Neural crest cell (in vitro differentiated cells): Measurements from ENCODE around the gene WNT1. TPM values are rescaled to one million over a fixed set of nuclear protein-coding genes. Genes with fewer than 3 reads are reported as not detected.

Experiments
- DNase-seq: peaks from one replicate; pipeline ENCODE4 v3.0.0; 2021; ENCODE audit warnings: low read depth, mixed read lengths, low spot score
- H3K27ac Mint-ChIP-seq: one replicate; pipeline ENCODE4 v1.8.0; 2021; ENCODE audit warnings: mild to moderate bottlenecking, mixed read lengths; ENCODE audit not compliant: unreplicated experiment
- H3K27me3 Mint-ChIP-seq: 2 replicates; pipeline ENCODE4 v1.8.0; 2021; ENCODE audit warnings: low read depth, mild to moderate bottlenecking, mixed read lengths
- H3K36me3 Mint-ChIP-seq: 2 replicates; pipeline ENCODE4 v1.8.0; 2021; ENCODE audit warnings: low read depth, mild to moderate bottlenecking, mixed read lengths
- H3K4me1 Mint-ChIP-seq: 2 replicates; pipeline ENCODE4 v1.8.0; 2021; ENCODE audit warnings: mixed read lengths
- H3K4me3 Mint-ChIP-seq: one replicate; pipeline ENCODE4 v1.8.0; 2021; ENCODE audit warnings: mild to moderate bottlenecking, mixed read lengths
- H3K9me3 Mint-ChIP-seq: 2 replicates; pipeline ENCODE4 v1.8.0; 2021; ENCODE audit warnings: mixed read lengths
- CTCF ChIP-seq: fragments of 200-600 bp; sonication (generic); conservative IDR thresholded peaks from 2 replicates; pipeline ENCODE4 v1.5.0; 2021; ENCODE audit warnings: antibody characterized with exemption, mild to moderate bottlenecking
- total RNA-seq: library from RNA; stranded (reverse); gene quantifications from 2 replicates; pipeline ENCODE4 v1.2.1, GENCODE V29; 2021

WNT1 gene
- total RNA-seq, 1 donor from 2014 or later = 2.1 TPM

GRCh38 chr12:48996794-48997718 is 18.9 kb downstream of the WNT1 start:
- peaks cover 84% of the 10 kb centered on the region for H3K27me3 Mint-ChIP-seq
- peak; percentile 88 for DNase-seq

GRCh38 chr12:48997719-48998496 is 19.8 kb downstream of the WNT1 start:
- Mint-ChIP-seq H3K27ac (no peak overlapping the region), H3K9me3 (no peaks in the 10 kb centered on the region), H3K27me3 (peaks cover 82% of the 10 kb centered on the region), H3K36me3 (peaks cover 10% of the 10 kb centered on the region), H3K4me3 (peak overlapping the region; percentile 64), H3K4me1 (peaks cover 23% of the 10 kb centered on the region)
- no peak for TF ChIP-seq CTCF
- DNase-seq = no peak

More at GRCh38 chr12:48996794-48997718, 18.9 kb downstream of the WNT1 start:
- Mint-ChIP-seq H3K27ac (no peak overlapping the region), H3K36me3 (peaks cover 4% of the 10 kb centered on the region), H3K9me3 (no peaks in the 10 kb centered on the region), H3K4me3 (peak overlapping the region; percentile 64), H3K4me1 (peaks cover 23% of the 10 kb centered on the region)
- TF ChIP-seq CTCF = peak; percentile 73

DNA sequence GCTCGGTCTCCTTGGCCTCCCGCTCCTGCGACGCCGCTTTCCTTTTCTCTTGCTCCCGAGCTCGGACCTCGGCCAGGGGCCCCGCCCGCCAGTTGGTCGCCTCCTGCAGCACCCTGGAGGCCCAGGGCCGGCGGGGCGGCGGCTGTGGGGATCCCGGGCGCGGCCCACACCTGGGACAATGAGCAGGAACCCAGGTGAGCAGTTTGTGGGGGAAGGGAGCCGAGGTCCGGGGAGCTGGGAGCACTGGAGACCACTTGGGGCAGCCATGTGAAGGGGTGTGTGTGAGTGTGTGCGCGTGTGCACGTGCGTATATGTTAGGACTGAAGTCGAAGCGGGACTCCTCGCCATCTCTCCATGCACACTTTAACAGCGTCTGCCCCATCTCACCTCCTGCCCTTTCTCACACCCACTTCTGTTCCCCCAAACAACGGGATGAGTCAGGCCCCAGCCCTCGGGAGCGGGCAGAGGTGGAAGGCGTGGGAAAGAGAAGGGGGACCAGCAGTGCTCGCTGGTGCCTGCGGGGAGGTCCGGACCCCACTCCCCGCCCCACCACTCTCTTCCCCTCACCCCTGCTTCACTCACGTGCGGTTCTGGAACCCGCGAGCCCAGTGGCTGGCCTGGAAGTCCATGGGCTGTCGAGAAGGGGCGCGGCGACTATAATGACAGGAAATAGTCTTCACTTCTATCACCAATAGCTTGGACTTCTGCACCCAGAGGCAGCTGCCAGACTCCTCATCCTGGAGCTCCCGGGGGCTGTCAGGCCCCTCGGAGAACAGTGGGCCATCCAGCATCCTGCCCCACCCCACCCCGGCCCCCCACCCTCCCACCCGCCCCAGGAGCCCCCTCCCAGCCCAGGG is 20.6 kb downstream of the WNT1 start:
- Mint-ChIP-seq H3K9me3 (no peaks in the 10 kb centered on the region), H3K27me3 (peaks cover 77% of the 10 kb centered on the region), H3K27ac (no peak overlapping the region), H3K4me3 (peak overlapping the region; percentile 47), H3K36me3 (peaks cover 16% of the 10 kb centered on the region), H3K4me1 (peaks cover 23% of the 10 kb centered on the region)
- DNase-seq = no peak
- TF ChIP-seq CTCF = no peak

- H3K27me3 Mint-ChIP-seq = peaks cover 70% of the 10 kb centered on the region
- H3K4me3 Mint-ChIP-seq = peak within 1 kb of the TSS; percentile 77
- peaks cover 23% of the 10 kb centered on the region for H3K4me1 Mint-ChIP-seq
- no peak within 1 kb of the TSS for H3K27ac Mint-ChIP-seq
- H3K9me3 Mint-ChIP-seq = no peaks in the 10 kb centered on the region
- no peak for DNase-seq
- peaks cover 16% of the 10 kb centered on the region for H3K36me3 Mint-ChIP-seq
- TF ChIP-seq CTCF = peak; percentile 18
Measured at GRCh38 chr12:48999371-49000131, 21.4 kb downstream of the WNT1 start, which contains the start of gene DDN. TSS of gene DDN (minus strand) at chr12:48999375. CDS start at chr12:48999287, 88 bp downstream.
